Measurements from ENCODE around the gene NFKB2. TPM values are rescaled to one million over a fixed set of nuclear protein-coding genes. Genes with fewer than 3 reads are reported as not detected.
A peak's percentile ranks its signal among the peaks of the same experiment; 100 is the strongest.

The NFKB2 gene
- total RNA-seq, 2 donors from 2014 or later: 28.7 to 45.2 TPM

- Mint-ChIP-seq H3K4me3 (peak overlapping the region; percentile 81), H3K27ac (peak overlapping the region; percentile 97), H3K27me3 (ENCODE audit: insufficient read depth) (peaks cover 20% of the 10 kb centered on the region), H3K4me1 (peaks cover 27% of the 10 kb centered on the region), H3K9me3 (no peaks in the 10 kb centered on the region), H3K36me3 (ENCODE audit: low read depth) (peaks cover 7% of the 10 kb centered on the region)
- Histone ChIP-seq H3K4me1 (ENCODE audit: control insufficient read depth, insufficient read depth, low read length) (peaks cover 8% of the 10 kb centered on the region), H3K36me3 (ENCODE audit: control insufficient read depth, insufficient read depth, low read length) (peaks cover 4% of the 10 kb centered on the region), H3K9me3 (ENCODE audit: control insufficient read depth, low read length) (no peaks in the 10 kb centered on the region), H3K4me3 (ENCODE audit: low read length) (peak overlapping the region; percentile 92), H3K27me3 (ENCODE audit: control insufficient read depth, insufficient read depth, low read length, poor library complexity, severe bottlenecking) (peaks cover 12% of the 10 kb centered on the region), H3K27ac (ENCODE audit: low read depth, low read length) (no peak overlapping the region), H3K9ac (ENCODE audit: extremely low read depth, low read length, poor library complexity, severe bottlenecking) (peak overlapping the region; percentile 70)
- no peak for DNase-seq
- no peak for TF ChIP-seq CTCF (conservative IDR thresholded peaks at IDR 0.05)
- 0% methylated on average over 7 to 11 of the region's 11 CpGs for WGBS, 2 experiments (ENCODE audit: insufficient coverage in 1 of 2, insufficient read length in 1 of 2)
Observed at GRCh38 chr10:102450124-102450373, 54.5 kb downstream of the NFKB2 start.

- WGBS, 2 experiments (ENCODE audit: insufficient coverage in 1 of 2, insufficient read length in 1 of 2): 0% methylated on average over 47 to 104 of the region's 104 CpGs
- no peak overlapping the region for H3K27ac ChIP-seq (ENCODE audit: low read depth, low read length)
- peaks cover 7% of the 10 kb centered on the region for H3K36me3 Mint-ChIP-seq (ENCODE audit: low read depth)
- H3K27ac Mint-ChIP-seq: peak overlapping the region; percentile 97
- TF ChIP-seq CTCF (conservative IDR thresholded peaks at IDR 0.05): peak; percentile 20
- peaks cover 12% of the 10 kb centered on the region for H3K27me3 ChIP-seq (ENCODE audit: control insufficient read depth, insufficient read depth, low read length, poor library complexity, severe bottlenecking)
- peak overlapping the region; percentile 92 for H3K4me3 ChIP-seq (ENCODE audit: low read length)
- H3K9me3 Mint-ChIP-seq: no peaks in the 10 kb centered on the region
- H3K9me3 ChIP-seq (ENCODE audit: control insufficient read depth, low read length): no peaks in the 10 kb centered on the region
- peaks cover 8% of the 10 kb centered on the region for H3K4me1 ChIP-seq (ENCODE audit: control insufficient read depth, insufficient read depth, low read length)
- peak; percentile 92 for DNase-seq
- peaks cover 4% of the 10 kb centered on the region for H3K36me3 ChIP-seq (ENCODE audit: control insufficient read depth, insufficient read depth, low read length)
- H3K9ac ChIP-seq (ENCODE audit: extremely low read depth, low read length, poor library complexity, severe bottlenecking): peak overlapping the region; percentile 70
- peaks cover 20% of the 10 kb centered on the region for H3K27me3 Mint-ChIP-seq (ENCODE audit: insufficient read depth)
- H3K4me1 Mint-ChIP-seq: peaks cover 31% of the 10 kb centered on the region
- H3K4me3 Mint-ChIP-seq: peak overlapping the region; percentile 81
Observed at GRCh38 chr10:102450374-102451104, 55.0 kb downstream of the NFKB2 start.

DNA sequence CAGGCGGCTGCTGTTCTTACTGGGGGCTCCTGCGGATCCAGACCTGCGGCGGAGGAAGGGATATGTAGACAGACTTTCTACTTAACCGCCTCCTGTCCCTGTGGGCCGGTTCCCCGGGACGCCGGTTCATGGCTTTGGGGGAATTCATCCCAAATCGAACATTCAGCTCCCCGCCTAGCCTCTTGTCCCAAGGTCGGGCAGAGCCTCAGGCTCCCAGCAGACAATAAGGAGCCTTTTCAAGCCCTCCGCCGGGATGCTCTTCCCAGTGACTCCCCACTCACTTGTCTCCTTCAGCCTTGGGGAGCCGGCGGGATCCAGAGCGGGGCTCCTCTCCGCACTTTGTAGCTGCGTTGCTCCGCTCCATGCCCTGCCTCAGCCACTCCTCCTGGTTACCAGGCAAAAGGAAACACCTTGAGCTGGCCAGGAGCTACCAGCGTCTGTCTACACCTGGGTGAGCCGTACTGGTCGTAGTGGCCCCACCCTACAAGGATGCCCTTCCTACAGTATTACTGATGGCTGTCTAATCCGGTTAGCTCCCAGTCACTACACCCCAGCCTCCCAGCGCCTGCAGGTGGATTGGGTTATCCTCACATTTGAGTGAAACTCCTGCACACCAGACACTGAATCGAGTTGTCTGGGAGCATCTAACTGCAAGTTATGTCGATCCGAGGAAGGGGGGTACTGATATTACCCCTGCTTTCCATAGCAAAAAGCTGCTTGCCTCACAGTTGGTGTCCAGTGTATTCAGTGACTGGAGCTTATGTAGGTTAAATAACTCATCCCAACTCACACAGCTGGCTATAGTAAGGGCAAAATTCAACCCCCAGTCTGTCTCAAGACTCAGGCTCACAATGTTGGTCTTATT lies 55.8 kb downstream of the NFKB2 start, which contains the start of gene C10orf95:
C10orf95 (minus strand) TSS at position 439 of the 865 bp plus-strand sequence. CDS start 450 bp downstream, outside the sequence.
- peaks cover 12% of the 10 kb centered on the region for H3K27me3 ChIP-seq (ENCODE audit: control insufficient read depth, insufficient read depth, low read length, poor library complexity, severe bottlenecking)
- H3K27ac ChIP-seq (ENCODE audit: low read depth, low read length): no peak within 1 kb of the TSS
- H3K36me3 Mint-ChIP-seq (ENCODE audit: low read depth): peaks cover 7% of the 10 kb centered on the region
- no peak for TF ChIP-seq CTCF (conservative IDR thresholded peaks at IDR 0.05)
- H3K9me3 Mint-ChIP-seq: no peaks in the 10 kb centered on the region
- H3K4me1 ChIP-seq (ENCODE audit: control insufficient read depth, insufficient read depth, low read length): peaks cover 12% of the 10 kb centered on the region
- no peak within 1 kb of the TSS for H3K27ac Mint-ChIP-seq
- 40 to 57% methylated on average over 19 to 28 of the region's 28 CpGs for WGBS, 2 experiments (ENCODE audit: insufficient coverage in 1 of 2, insufficient read length in 1 of 2)
- H3K27me3 Mint-ChIP-seq (ENCODE audit: insufficient read depth): peaks cover 24% of the 10 kb centered on the region
- peak within 1 kb of the TSS; percentile 81 for H3K4me3 Mint-ChIP-seq
- peaks cover 39% of the 10 kb centered on the region for H3K4me1 Mint-ChIP-seq
- peak; percentile 74 for DNase-seq
- H3K4me3 ChIP-seq (ENCODE audit: low read length): peak within 1 kb of the TSS; percentile 92
- peaks cover 4% of the 10 kb centered on the region for H3K36me3 ChIP-seq (ENCODE audit: control insufficient read depth, insufficient read depth, low read length)
- H3K9ac ChIP-seq (ENCODE audit: extremely low read depth, low read length, poor library complexity, severe bottlenecking): peak within 1 kb of the TSS; percentile 41
- H3K9me3 ChIP-seq (ENCODE audit: control insufficient read depth, low read length): no peaks in the 10 kb centered on the region

Small RNA genes lying within 50 kb of the gene (microRNA-seq; reads per million reads assigned to microRNA genes)
- 113 reads per million, percentile 75 among the genes with 10 or more reads in this experiment for gene MIR146B (ENCODE audit: borderline microRNAs expressed)

Other genes with a start within 250 kb of the NFKB2 start
- gene NOLC1, start 243.3 kb upstream of the NFKB2 start, total RNA-seq: 10 to 100 TPM; 92.0 to 93.5 TPM
- not detected for gene ELOVL3, start 169.4 kb upstream of the NFKB2 start, total RNA-seq
- gene PITX3, start 154.2 kb upstream of the NFKB2 start, total RNA-seq: not detected
- gene GBF1, start 150.2 kb upstream of the NFKB2 start, total RNA-seq: 10 to 100 TPM; 31.1 to 31.4 TPM
- gene PSD, start 23.1 kb downstream of the NFKB2 start, total RNA-seq: 1 to 10 TPM; 2.8 to 8.3 TPM
- gene FBXL15, start 25.1 kb downstream of the NFKB2 start, total RNA-seq: 10 to 100 TPM in 1 of 2 donors, 1 to 10 TPM in 1; 9.7 to 11.4 TPM
- 10 to 100 TPM; 51.7 to 82.9 TPM for gene CUEDC2, start 36.9 kb downstream of the NFKB2 start, total RNA-seq
- under 1 TPM; 0.35 to 0.93 TPM for gene C10orf95, start 55.8 kb downstream of the NFKB2 start, total RNA-seq
- 100 to 1,000 TPM in 1 of 2 donors, 10 to 100 TPM in 1; 91.6 to 114 TPM for gene ACTR1A, start 107.0 kb downstream of the NFKB2 start, total RNA-seq
- gene SUFU, start 108.3 kb downstream of the NFKB2 start, total RNA-seq: 10 to 100 TPM; 19.1 to 20.6 TPM
- gene TRIM8, start 248.8 kb downstream of the NFKB2 start, total RNA-seq: 10 to 100 TPM; 27.7 to 32.7 TPM